ENCODE measurements around the gene CCNA1.

CCNA1 gene

DNA sequence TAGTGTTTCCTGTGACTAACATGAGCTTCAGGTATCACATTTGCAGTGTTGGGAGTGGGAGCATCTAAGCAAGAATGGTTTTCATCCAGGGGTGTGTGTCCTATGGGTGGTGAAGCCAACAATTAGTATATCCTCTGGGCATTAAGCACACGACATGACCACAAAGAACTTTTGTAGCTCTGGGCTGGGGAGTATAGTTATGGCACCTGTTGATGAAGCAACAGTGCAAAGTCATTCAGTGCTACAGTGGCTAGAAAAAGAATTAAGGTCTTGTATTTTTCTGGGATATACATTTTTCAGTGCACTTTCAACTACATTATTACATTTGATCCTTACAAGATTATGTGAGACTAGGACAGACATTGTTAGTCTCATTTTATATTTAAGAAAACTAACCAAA, 21.8 kb downstream of the CCNA1 start:
- no peak for DNase-seq (ENCODE audit: low read depth)

DNA sequence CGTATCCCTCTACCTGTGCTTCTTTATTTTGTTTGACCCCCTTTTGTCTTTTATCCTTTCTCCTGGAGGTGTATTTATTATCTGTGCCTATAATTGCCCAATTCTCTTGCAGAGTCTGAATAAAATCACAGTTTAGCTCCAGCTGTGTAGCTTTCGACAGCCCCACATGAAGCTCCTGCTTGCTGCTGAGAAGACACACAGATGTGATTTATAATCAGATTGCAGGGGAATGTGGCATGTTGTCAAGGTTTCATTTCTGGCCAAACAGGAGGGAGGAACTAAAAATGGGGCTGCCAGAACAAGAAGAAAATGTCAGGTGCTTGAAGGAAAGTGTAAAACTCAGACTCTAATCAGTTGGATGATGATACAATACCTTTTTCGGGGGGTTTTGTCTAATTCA, 22.7 kb downstream of the CCNA1 start:
- no peak for DNase-seq (ENCODE audit: low read depth)

DNA sequence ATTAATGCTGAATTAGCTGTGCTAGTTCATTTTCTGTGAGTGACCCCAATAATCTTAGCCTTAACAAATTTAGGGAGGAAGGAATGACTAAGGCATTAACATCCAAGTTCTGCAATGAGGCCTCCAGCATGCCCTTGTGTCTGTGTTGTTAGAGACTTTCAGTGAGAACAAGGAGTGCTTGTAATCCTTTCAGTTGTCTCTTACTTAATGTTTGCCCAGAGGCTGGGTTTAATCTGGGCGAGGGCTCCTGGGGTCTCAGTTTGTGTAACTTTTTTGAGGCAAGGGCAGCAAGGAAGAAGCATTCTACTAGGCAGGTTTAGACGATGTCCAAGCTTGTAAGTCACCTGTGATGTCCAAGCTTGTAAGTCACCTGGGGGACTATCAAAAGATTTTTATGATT, 24.3 kb downstream of the CCNA1 start:
- DNase-seq (ENCODE audit: low read depth) = no peak

DNA sequence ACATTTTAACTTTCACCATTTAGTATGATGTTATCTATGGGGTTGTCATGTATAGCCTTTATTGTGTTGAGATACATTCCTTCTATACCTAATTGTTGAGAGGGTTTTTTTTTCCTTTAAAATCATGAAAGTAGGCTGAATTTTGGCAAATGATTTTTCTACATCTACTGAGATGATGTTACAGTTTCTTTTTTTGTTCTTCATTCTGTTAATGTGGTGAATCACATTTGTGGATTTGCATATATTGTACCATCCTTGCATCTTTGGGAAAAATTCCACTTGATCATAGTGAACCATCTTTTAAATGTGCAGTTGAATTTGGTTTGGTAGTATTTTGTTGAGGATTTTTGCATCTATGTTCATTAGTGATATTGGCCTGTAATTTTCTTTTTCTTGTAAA, 29.2 kb downstream of the CCNA1 start:
- DNase-seq (ENCODE audit: low read depth) = no peak

DNA sequence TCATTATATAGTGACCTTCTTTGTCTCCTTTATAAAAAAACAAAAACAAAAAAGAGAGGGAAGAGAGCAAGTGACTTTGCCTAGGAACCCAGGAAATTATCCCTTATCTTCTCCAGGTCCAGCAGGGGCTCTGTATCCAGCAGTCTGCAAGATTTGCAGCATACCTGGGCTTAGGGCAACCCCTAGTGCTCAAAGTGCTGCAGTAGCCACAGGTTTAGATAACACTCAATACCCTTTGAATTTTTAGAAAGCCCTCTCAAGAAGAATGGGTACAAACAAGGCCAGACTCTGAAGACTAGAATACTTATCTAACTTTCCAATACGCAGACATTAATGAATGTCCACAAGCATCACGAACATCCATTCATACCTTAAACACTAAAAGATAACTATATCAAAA, 43.2 kb downstream of the CCNA1 start:
- no peak for DNase-seq (ENCODE audit: low read depth)

DNA sequence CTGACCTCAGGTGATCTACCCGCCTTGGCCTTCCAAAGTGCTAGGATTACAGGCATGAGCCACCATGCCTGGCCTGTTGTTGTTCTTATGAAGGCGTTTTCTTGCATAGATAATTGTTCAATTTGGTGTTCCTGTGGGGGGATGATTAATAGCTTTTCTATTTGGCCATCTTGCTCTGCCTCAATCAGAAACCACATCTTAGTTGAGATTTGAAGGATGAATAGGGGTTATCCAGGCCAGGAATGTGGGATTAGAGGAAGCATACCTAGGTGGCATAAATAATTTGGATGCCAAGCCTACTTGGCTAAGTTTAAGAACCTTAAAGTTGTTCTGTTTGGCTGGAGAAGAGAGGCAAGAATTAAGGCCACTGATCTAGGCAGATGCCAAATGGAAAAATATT, 44.4 kb downstream of the CCNA1 start:
- DNase-seq (ENCODE audit: low read depth) = no peak

DNA sequence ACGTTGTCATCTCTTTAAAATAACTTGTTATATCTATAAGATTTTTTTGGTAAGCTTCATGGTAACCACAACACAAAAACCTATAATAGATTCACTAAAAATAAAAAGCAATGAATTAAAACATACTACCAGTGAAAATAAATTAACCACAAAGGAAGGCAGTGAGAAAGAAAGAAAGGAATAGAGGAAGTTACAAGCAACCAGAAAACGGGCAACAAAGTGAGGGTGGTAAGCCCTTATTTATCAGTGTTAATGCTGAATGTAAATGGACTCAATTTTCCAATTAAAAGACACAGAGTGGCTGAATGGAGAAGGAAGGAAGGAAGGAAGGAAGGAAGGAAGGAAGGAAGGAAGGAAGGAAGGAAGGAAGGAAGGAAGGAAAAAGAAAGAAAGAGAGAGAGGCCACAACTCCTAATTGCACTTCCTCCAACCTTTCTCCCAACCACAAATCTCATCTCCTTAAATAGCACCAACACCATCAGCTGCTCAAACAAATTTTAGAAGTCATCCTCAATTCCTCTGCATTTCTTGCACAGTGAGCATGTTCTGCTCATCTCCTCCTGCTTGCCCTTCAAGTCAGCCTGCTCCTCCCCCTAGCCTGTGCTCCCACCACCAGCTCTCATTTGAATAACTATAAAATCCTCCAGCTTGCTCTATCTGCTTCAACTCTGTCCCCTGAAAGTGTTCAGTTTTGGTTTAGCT, 48.6 kb downstream of the CCNA1 start:
- DNase-seq (ENCODE audit: low read depth) = no peak

DNA sequence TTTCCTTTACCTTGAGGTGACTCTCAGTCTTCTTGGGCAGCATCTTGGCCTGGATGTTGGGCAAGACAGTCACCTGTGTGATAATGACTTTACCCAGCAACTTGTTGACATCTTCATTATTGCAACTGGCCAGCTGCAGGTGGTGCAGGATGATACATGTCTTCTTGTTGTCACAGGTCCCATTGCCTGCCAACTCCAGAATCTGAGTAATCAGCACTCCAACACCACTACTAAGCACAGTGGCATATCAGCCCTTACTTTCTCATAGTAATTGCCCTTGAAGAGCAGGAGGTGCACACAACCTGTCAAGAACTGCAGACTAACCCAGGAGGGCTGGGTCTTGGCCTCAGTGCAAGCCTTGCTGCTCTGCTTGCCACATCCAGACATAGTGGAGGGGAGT, 57.8 kb downstream of the CCNA1 start:
- no peak for DNase-seq (ENCODE audit: low read depth)
